ENCODE results near the gene CDAN1.

GRCh38 chr15:42736793-42737528 is at the start of gene CDAN1:
- TF ChIP-seq CTCF (IDR thresholded peaks at IDR 0.05; ENCODE audit: insufficient read depth, low read depth, low read length): no peak
- no peak for TF ChIP-seq EZH2 (IDR thresholded peaks at IDR 0.05; ENCODE audit: insufficient read depth, low read length)
